ENCODE measurements around the gene WNT7A. TPM values are rescaled to one million over a fixed set of nuclear protein-coding genes. Genes with fewer than 3 reads are reported as not detected.

WNT7A gene
- total RNA-seq, 2 donors from 2014 or later: under 0.01 TPM

GRCh38 chr3:13853256-13853977 is 26.5 kb downstream of the WNT7A start:
- Histone ChIP-seq H3K9me3 (no peaks in the 10 kb centered on the region), H3K27me3 (no peaks in the 10 kb centered on the region), H3K4me1 (no peaks in the 10 kb centered on the region), H3K4me3 (no peak overlapping the region), H3K27ac (no peak overlapping the region), H3K36me3 (replicated peaks in 1 of 2; ENCODE audit: insufficient read depth in 1 of 2, low read depth in 2 of 2) (no peaks in the 10 kb centered on the region)
- intact Hi-C loops (cut with DNase I): no loop called here
- 60 to 68% methylated on average over 7 to 11 of the region's 11 CpGs for WGBS, 2 donors
- no peak for DNase-seq
- ATAC-seq: no peak
- TF ChIP-seq POLR2A (IDR thresholded peaks at IDR 0.05) (no peak), CTCF (IDR thresholded peaks at IDR 0.05) (no peak)

- Histone ChIP-seq H3K27me3 (no peaks in the 10 kb centered on the region), H3K9me3 (no peaks in the 10 kb centered on the region), H3K4me3 (no peak overlapping the region), H3K27ac (no peak overlapping the region), H3K36me3 (replicated peaks in 1 of 2; ENCODE audit: insufficient read depth in 1 of 2, low read depth in 2 of 2) (no peaks in the 10 kb centered on the region), H3K4me1 (no peaks in the 10 kb centered on the region)
- no peak for ATAC-seq
- 72 to 80% methylated on average over 1 to 4 of the region's 4 CpGs for WGBS, 2 donors
- TF ChIP-seq CTCF (IDR thresholded peaks at IDR 0.05) (no peak), POLR2A (IDR thresholded peaks at IDR 0.05) (no peak)
- intact Hi-C loops (cut with DNase I): no loop called here
- no peak for DNase-seq
These were observed 27.2 kb downstream of the WNT7A start for GRCh38 chr3:13852638-13853009.

- Histone ChIP-seq H3K27ac (no peak overlapping the region), H3K4me3 (no peak overlapping the region), H3K36me3 (replicated peaks in 1 of 2; ENCODE audit: insufficient read depth in 1 of 2, low read depth in 2 of 2) (no peaks in the 10 kb centered on the region), H3K4me1 (no peaks in the 10 kb centered on the region), H3K9me3 (no peaks in the 10 kb centered on the region), H3K27me3 (no peaks in the 10 kb centered on the region)
- DNase-seq (no peak), ATAC-seq (no peak)
- no peak for TF ChIP-seq POLR2A (IDR thresholded peaks at IDR 0.05)
- TF ChIP-seq CTCF (IDR thresholded peaks at IDR 0.05): no peak
- WGBS, 2 donors: 67 to 68% methylated on average over 11 to 17 of the region's 17 CpGs
- intact Hi-C loops (cut with DNase I): no loop called here
These were observed 27.8 kb downstream of the WNT7A start for GRCh38 chr3:13851997-13852637.

- ATAC-seq (no peak), DNase-seq (no peak)
- H3K9me3 ChIP-seq: no peaks in the 10 kb centered on the region
- no peaks in the 10 kb centered on the region for H3K4me1 ChIP-seq
- intact Hi-C loops (cut with DNase I): no loop called here
- no peak overlapping the region for H3K27ac ChIP-seq
- 62 to 70% methylated on average over 15 of the region's 15 CpGs for WGBS, 2 donors
- no peaks in the 10 kb centered on the region for H3K27me3 ChIP-seq
- TF ChIP-seq POLR2A (IDR thresholded peaks at IDR 0.05): no peak
- no peak for TF ChIP-seq CTCF (IDR thresholded peaks at IDR 0.05)
- no peaks in the 10 kb centered on the region for H3K36me3 ChIP-seq (replicated peaks in 1 of 2; ENCODE audit: insufficient read depth in 1 of 2, low read depth in 2 of 2)
- H3K4me3 ChIP-seq: no peak overlapping the region
These were observed 28.6 kb downstream of the WNT7A start for GRCh38 chr3:13851091-13851849.
